ENCODE results near the gene EIF2D. TPM values are rescaled to one million over a fixed set of nuclear protein-coding genes. Genes with fewer than 3 reads are reported as not detected.

Gene EIF2D
- total and polyA plus RNA-seq, 2 of the 13 experiments (the other 11 are each of a cell fraction or from before 2014, with no cell fraction given), result 45.1 to 64.9 TPM

DNA sequence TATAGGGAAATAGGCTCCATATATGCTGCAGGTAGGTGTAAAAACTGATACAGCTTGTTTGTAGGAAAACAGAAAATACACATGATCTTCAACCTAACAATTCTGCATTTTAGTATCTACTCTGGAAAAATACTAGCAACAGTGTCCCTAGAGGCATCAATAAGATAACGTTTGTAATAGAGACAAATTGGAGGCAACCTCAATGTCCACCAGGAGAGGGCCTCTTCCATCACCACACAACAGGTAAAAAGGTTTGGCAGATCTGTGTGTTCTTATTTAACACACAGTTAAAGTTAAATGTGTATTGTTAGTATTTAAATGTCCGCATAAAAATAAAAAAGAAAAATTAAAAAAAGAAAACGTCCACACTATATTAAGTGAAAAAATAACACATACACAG lies 5.4 kb downstream of the EIF2D start (continued):
- TF ChIP-seq, protein P1, sequence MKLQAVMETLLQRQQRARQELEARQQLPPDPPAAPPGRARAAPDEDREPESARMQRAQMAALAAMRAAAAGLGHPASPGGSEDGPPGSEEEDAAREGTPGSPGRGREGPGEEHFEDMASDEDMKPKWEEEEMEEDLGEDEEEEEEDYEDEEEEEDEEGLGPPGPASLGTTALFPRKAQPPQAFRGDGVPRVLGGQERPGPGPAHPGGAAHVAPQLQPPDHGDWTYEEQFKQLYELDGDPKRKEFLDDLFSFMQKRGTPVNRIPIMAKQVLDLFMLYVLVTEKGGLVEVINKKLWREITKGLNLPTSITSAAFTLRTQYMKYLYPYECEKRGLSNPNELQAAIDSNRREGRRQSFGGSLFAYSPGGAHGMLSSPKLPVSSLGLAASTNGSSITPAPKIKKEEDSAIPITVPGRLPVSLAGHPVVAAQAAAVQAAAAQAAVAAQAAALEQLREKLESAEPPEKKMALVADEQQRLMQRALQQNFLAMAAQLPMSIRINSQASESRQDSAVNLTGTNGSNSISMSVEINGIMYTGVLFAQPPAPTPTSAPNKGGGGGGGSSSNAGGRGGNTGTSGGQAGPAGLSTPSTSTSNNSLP (IDR thresholded peaks at IDR 0.05; ENCODE audit: low read depth, low read length), result peak; percentile 52; the same call in 1 of the 2 replicates
- TF ChIP-seq RCOR2 (CRISPR knock-in tag; IDR thresholded peaks at IDR 0.05) (no peak), SMC3 (IDR thresholded peaks at IDR 0.05; ENCODE audit: low read length) (peak; percentile 38; the same call in 1 of the 2 replicates), ZNF747 (CRISPR knock-in tag; IDR thresholded peaks at IDR 0.05; ENCODE audit: borderline replicate concordance) (no peak), PTBP1 (IDR thresholded peaks at IDR 0.05; ENCODE audit: low read depth, low read length, poor library complexity, severe bottlenecking) (no peak)

DNA sequence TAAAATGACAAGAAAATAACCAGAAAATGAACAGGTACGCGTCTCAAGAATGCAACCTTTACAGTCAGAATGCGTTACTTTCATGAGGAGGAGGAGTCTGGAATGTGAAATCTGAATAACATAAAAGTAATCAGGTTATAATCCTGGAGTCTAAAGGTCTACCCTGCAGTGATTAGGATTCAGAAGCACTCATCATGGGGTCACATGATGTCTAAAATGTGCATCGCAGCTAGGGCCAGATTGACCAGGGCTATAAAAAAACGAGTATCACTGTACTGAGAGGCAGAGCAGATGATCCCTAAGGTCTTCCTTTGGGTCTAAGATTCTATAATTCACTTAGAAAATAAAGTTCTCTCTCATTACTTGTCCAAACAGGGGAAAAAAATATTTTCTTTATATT lies 7.4 kb downstream of the EIF2D start:
- ChIA-PET CTCF (ENCODE audit: low intra/inter-chr PET ratio, low total read pairs) (no interaction called here), POLR2A (no interaction called here)
- Histone ChIP-seq H3K9ac (ENCODE audit: insufficient read depth, low read depth, low read length) (no peak overlapping the region), H3K79me2 (ENCODE audit: insufficient read depth, low read length) (no peaks in the 10 kb centered on the region), H3K27me3 (ENCODE audit: control insufficient read depth in 1 of 2, insufficient read depth in 2 of 2, low read length in 2 of 2) (no peaks in the 10 kb centered on the region), H3K4me3 (replicated peaks in 1 of 3; ENCODE audit: insufficient read depth in 1 of 3, low read depth in 2 of 3, low read length in 3 of 3) (no peak overlapping the region), H3K4me2 (ENCODE audit: low read depth, low read length) (no peak overlapping the region), H3K9me3 (ENCODE audit: low read length) (no peaks in the 10 kb centered on the region), H3K36me3 (replicated peaks in 1 of 2; ENCODE audit: control insufficient read depth in 1 of 2, insufficient read depth in 2 of 2, low read length in 2 of 2) (peaks cover 17 to 64% of the 10 kb centered on the region in 2 experiments), H4K20me1 (ENCODE audit: insufficient read depth, low read length) (no peaks in the 10 kb centered on the region), H2AFZ (ENCODE audit: low read length) (no peak overlapping the region), H3K4me1 (ENCODE audit: insufficient read depth, low read length) (no peaks in the 10 kb centered on the region), H3K27ac (ENCODE audit: extremely low read length, insufficient read depth, low read length) (no peak overlapping the region)
- in situ Hi-C loops (cut with HindIII; ENCODE audit: extremely low pct_ligation_motif_present, low pct_unique_long_range_greater_than_20kb) (no loop called here), intact Hi-C loops (cut with micrococcal nuclease; ENCODE audit: unreplicated experiment) (no loop called here)
- 98% methylated on average over 5 of the region's 5 CpGs for WGBS (ENCODE audit: low lambda C conversion rate)
- TF ChIP-seq ZNF232 (CRISPR knock-in tag; IDR thresholded peaks at IDR 0.05; ENCODE audit: borderline replicate concordance) (no peak), SATB2 (CRISPR knock-in tag; IDR thresholded peaks at IDR 0.05) (no peak), ZNF256 (CRISPR knock-in tag; conservative IDR thresholded peaks at IDR 0.05) (no peak), XBP1 (CRISPR knock-in tag; IDR thresholded peaks at IDR 0.05) (no peak), SIN3B (IDR thresholded peaks at IDR 0.05; ENCODE audit: low read length) (no peak), ZMYM3 (CRISPR knock-in tag; IDR thresholded peaks at IDR 0.05) (no peak), GABPA (IDR thresholded peaks at IDR 0.05; ENCODE audit: low read depth, low read length) (no peak), GABPA (CRISPR knock-in tag; IDR thresholded peaks at IDR 0.05; ENCODE audit: low read depth) (no peak)
- TF ChIP-seq, protein P2, sequence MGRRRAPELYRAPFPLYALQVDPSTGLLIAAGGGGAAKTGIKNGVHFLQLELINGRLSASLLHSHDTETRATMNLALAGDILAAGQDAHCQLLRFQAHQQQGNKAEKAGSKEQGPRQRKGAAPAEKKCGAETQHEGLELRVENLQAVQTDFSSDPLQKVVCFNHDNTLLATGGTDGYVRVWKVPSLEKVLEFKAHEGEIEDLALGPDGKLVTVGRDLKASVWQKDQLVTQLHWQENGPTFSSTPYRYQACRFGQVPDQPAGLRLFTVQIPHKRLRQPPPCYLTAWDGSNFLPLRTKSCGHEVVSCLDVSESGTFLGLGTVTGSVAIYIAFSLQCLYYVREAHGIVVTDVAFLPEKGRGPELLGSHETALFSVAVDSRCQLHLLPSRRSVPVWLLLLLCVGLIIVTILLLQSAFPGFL (CRISPR knock-in tag; IDR thresholded peaks at IDR 0.05), result no peak
- DNase-seq (ENCODE audit: low spot score), result no peak
- no peak for FAIRE-seq
- no peak for ATAC-seq
- BruUV-seq (replicated peaks), result no TSS peak
